T-helper 22 cell (primary cell): ENCODE measurements around the gene PDE7B.
"Not testable (repeated sequence)": the region's sequence is repeated elsewhere in the genome, so short reads cannot be mapped to it uniquely, and the experiment has no call there.

Experiments
- DNase-seq: peaks from one replicate; pipeline ENCODE4 v3.0.0-alpha.2; 2020; ENCODE audit warnings: low read depth

PDE7B gene

DNA sequence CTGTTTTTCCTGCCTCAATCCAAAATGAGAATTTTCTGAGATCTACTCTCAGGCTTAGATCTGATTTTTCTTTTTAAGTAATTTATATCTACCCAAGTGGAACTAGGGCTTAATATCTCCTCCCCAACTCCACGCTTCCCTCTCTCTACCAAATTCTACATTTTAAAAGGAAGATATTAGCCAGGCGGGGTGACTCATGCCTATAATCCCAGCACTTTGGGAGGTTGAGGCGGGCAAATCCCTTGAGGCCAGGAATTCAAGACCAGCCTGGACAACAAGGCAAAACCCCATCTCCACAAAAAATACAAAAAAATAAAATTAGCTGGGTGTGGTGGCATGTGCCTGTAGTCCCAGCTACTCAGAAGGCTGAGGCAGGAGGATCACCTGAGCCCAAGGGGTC is 337.6 kb downstream of the PDE7B start:
- no peak for DNase-seq

- no peak for DNase-seq
Observed at GRCh38 chr6:136191606-136192312, 340.3 kb downstream of the PDE7B start.

DNA sequence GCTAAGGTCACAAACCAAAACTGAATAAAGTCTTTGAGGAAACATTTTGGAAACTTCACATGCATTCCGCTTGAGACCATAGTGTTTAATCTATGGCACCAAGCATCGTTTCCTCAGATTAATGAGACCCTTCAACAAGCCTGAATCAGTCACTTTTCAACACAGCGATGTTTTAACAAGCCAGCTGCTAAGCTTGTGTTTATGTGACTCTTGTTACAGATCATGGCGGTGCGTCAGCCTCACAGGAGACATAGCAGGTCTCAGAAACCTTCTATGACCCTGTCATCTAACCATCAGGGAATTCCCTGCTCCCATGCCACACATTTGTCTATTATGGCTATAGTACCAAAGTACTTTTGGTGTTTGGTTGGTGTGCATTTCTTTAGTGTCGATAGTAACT is 341.4 kb downstream of the PDE7B start:
- no peak for DNase-seq

GRCh38 chr6:136201732-136202131 is 350.2 kb downstream of the PDE7B start:
- no peak for DNase-seq

GRCh38 chr6:136208783-136209182 is 357.3 kb downstream of the PDE7B start:
- no peak for DNase-seq

GRCh38 chr6:136209496-136209895 is 358.0 kb downstream of the PDE7B start:
- no peak for DNase-seq

DNA sequence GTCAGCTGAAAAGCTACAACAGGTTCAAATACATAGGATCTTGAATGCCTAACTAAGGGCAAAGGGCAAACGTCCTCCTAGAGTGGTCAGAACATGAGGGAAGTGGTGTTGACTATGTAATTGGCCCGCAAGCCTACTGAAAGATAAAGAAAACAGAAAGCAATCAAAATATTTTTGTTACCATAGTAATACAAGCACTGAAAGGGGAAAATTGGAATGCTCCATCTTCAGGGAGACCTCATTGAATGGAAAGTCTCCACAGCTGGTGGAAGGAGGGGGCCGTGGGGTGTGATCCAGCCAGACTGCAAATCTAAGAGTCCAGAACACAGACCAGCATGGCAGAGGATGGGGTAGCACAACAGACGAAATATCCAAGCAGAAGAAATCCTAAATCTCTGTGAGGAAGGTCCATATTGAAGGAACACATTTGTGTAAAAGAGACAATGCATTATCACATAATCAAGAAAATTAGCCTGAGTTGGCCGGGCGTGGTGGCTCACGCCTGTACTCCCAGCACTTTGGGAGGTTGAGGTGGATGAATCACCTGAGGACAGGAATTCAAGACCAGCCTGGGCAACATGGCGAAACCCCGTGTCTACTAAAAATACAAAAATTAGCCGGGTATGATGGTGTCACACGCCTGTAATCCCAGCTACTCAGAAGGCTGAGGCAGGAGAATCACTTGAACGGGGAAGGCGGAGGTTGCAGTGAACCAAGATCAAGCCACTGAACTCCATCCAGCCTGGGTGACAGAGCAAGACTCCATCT is 359.1 kb downstream of the PDE7B start:
- no peak for DNase-seq

- no peak for DNase-seq
Observed at GRCh38 chr6:136212608-136213007, 361.1 kb downstream of the PDE7B start.

DNA sequence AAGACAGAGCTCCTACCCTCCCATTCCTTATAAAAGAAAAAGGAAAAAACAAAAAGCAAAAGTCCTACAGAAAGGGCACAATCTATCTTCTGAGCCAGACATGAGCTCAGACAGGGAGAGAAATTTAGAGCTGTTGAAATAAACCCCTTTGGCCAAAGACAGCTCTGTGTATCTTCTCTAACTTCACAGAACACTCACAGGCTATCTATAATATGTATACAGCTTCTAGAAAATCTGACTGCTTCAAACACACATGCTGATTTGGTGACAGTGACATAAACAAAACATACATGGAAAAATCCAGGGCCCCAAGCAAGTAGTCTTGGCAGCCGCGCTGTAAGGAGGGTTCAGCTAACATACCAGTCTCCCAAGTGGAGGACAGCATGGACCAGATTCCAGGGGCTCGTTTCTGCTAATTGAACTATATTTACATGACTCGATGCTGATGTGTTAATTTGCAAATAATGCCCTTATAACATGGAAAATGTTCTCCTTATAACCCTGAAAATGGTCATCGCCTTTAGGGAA is 361.6 kb downstream of the PDE7B start:
- DNase-seq: no peak

DNA sequence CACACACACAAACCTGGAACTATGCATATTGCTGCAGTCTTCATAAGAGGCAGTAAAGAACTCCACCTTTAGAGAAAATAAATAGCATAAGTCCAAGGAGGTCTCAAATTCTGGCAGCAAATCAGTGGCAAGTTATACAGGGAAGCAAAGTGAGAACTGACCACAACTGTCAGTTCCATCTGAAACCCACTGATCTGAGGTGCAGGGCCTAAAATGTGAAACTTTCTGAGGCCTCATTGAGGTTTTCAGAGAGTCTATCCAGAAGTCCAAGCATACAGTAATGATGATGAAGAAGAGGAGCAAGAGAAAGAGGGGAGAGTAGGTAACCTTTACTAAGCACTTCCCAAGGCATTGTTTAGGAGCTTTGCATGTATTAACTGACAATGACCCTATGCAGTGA is 362.4 kb downstream of the PDE7B start:
- DNase-seq: no peak

DNA sequence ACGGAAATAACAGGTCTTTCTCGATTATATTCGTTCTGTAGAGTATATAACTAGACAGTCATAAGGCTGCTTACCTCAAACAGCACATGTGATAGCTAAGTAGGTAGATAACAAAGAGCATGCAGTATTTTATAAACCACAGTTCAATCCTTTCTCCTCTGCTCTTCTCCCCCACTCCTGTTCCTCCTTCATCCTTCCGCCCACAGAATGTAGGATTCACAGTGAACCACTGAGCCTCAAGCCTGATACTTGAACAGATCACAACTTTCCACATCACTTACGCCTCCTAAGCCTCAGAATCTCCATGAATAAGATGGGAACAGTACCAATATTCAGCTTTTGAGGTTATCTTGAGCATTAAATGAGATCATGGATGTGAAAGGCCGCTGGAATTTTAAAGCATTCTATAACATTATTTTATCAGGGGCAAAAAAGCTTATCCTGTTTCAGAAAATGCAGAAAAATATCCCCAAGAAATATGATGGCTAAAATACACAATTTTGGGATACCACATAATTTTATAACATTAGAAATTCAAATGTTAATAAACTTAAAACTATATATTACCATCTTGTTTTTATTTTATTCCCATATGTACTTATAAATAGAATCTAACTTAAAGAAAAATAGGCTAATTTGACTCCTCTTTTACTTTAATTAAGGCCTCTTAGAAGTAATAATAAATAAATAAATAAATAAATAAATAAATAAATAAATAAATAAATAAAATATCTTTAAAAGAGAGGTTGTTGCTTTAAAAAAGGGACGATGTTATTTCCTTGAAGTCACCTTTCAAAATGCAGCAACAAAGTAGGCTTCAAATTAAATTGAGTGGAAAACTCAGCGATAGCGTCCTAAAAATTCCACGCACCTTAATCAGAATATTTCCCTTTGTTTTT is 365.3 kb downstream of the PDE7B start:
- no peak for DNase-seq

DNA sequence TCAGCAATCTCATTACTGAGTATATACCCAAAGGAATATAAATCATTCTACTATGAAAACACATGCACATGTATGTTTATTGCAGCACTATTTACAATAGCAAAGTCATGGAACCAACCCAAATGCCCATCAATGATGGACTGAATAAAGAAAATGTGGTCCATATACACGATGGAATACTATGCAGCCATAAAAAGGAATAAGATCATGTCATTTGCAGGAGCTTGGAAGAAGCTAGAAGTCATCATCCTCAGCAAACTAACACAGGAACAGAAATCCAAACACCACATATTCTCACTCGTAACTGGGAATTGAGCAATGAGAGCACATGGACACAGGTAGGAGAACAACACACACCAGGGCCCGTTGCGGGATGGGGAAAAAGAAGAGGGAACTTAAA is 373.5 kb downstream of the PDE7B start:
- DNase-seq: not testable (repeated sequence)

- no peak for DNase-seq
Observed at GRCh38 chr6:136225496-136225895, 374.0 kb downstream of the PDE7B start.

GRCh38 chr6:136226027-136226673 is 374.6 kb downstream of the PDE7B start:
- DNase-seq: no peak

DNA sequence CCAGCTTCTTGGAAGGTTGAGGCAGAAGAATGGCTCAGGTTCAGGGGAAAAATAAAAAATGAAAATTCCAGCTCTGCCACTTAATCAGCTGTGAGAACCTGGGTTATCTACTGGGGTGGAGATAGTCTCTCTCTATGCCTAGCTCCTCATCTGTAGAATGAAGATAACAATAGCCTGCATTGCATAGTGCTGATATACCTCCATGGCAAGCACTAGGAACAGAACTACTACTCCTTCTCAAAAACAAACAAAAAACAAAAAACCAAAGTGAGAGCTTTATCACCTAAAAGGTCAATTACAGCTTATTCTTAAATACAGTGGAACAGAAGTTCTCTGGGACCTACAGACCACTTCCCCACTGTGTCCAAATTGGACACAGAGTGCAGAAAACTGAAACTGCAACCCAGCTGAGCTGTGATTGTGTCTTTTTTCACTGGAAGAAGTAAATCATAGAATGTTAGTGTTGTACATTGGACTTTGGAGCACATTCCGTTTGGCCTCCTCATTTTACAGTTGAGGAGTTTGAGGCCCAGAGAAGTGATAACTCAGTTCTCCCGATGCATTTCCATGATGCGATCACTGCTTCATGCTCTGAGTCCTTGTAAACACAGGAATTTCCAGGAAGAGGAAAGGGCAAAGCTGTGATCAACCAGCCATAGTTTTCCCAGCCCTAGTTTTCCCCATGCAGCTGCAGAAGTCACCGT is 375.3 kb downstream of the PDE7B start:
- no peak for DNase-seq

GRCh38 chr6:136228814-136229213 is 377.3 kb downstream of the PDE7B start:
- DNase-seq: no peak

DNA sequence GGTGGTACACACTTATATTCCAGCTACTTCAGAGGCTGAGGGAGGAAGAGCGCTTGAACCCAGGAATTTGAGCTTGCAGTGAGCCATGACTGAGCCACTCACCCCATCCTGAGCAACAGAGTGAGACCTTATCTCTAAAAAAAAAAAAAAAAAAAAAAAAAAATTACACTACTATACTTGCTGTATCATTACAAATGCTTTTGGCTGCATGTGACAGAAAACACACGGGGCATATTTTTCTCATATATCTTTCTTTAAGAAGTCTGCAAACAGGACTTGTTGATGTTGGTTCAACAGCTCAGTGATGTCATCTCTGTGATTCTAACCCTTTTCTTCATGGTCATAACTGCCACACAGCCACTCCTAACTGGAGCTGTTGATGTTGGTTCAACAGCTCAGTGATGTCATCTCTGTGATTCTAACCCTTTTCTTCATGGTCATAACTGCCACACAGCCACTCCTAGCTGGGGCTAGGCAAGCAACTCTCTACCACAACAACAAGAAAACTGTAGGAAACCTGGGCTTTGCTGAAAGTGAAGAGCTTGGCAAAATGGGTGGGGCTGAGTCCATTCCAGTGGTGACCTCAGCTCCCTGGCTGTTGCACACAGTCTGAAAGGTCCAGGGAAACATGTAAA is 378.8 kb downstream of the PDE7B start:
- DNase-seq: no peak

DNA sequence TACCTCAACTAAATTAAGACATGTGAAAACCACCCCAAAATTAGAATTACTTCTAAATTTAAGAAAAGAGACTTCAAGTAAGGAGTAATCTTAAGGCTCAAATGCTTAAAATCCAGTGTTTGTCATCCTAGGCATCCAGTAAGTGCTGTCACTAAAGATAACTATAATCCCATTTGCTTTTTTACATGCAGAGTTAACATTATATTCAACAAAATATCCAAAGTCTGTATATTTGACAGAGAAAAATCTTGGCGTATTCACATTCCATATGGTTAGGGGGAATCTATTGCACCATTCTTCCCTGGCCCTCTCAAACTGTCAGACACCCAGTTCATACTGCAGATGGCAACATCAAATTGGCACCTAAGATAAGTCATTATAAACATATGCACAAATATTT is 381.2 kb downstream of the PDE7B start:
- no peak for DNase-seq

DNA sequence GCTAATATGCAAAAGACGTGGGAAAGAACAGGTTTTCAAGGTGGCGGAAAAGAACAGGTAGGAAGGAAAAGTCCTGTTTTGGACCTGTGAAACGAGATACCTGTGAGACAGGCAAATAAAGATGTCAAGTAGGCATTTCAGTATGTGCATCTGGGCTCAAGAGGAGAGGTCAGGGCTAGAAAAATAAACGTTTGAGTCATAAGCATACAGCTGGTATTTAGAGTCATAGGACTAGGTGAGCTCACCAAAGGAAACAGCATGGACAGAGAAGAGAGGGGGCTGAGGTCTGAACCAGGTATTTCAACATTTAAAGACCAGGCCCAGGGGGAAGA is 383.7 kb downstream of the PDE7B start:
- DNase-seq: no peak

GRCh38 chr6:136236466-136237293 is 385.2 kb downstream of the PDE7B start:
- no peak for DNase-seq
